CD14-positive monocyte (primary cell): ENCODE measurements around the gene CFAP47. TPM values are rescaled to one million over a fixed set of nuclear protein-coding genes. Genes with fewer than 3 reads are reported as not detected.
A peak's percentile ranks its signal among the peaks of the same experiment; 100 is the strongest.

Experiments
- DNase-seq, 3 donors: peaks; one replicate each; pipeline ENCODE4 v3.0.0-alpha.2; 2011 to 2022
- H2AFZ ChIP-seq: 2 replicates; pipeline ENCODE4 v1.6.0; 2012; ENCODE audit warnings: mild to moderate bottlenecking, low read depth, low read length, inconsistent platforms; ENCODE audit not compliant: insufficient read depth, poor library complexity, severe bottlenecking
- H3K27ac ChIP-seq, 2 donors: 1 replicate in 1 of 2; 2 replicates in 1 of 2; pipeline ENCODE4 v1.5.1; 2012 to 2013; ENCODE audit warnings: low read length in 2 of 2, control low read depth in 1 of 2, inconsistent platforms in 1 of 2, low read depth in 1 of 2, mild to moderate bottlenecking in 1 of 2
- H3K27me3 ChIP-seq, 2 donors: one replicate each; pipeline versions ENCODE4 v1.6.0 to v1.6.1; 2011 to 2013; ENCODE audit warnings: low read length in 2 of 2; ENCODE audit not compliant: control insufficient read depth in 2 of 2, insufficient read depth in 2 of 2
- H3K36me3 ChIP-seq, 2 donors: replicated peaks in 1 of 2; 1 replicate in 1 of 2; 2 replicates in 1 of 2; pipeline versions ENCODE4 v1.5.1 to v1.6.1; 2012 to 2013; ENCODE audit warnings: low read length in 2 of 2, control low read depth in 1 of 2, inconsistent platforms in 1 of 2, mild to moderate bottlenecking in 1 of 2; ENCODE audit not compliant: insufficient read depth in 2 of 2, control insufficient read depth in 1 of 2
- H3K4me1 ChIP-seq, 2 donors: 1 replicate in 1 of 2; 2 replicates in 1 of 2; pipeline versions ENCODE4 v1.5.1 to v1.6.1; 2012 to 2013; ENCODE audit warnings: low read length in 2 of 2, control low read depth in 1 of 2, inconsistent platforms in 1 of 2, mild to moderate bottlenecking in 1 of 2, moderate library complexity in 1 of 2; ENCODE audit not compliant: insufficient read depth in 2 of 2, control insufficient read depth in 1 of 2
- H3K4me2 ChIP-seq: replicated peaks from 2 replicates; pipeline ENCODE3; 2012; ENCODE audit warnings: low read length, moderate library complexity, mild to moderate bottlenecking; ENCODE audit not compliant: poor library complexity, severe bottlenecking; ENCODE audit errors: extremely low read depth
- H3K4me3 ChIP-seq, 3 experiments: fragments of 200-600 bp in 1 of 3; sonication (generic) in 1 of 3; replicated peaks in 1 of 3; 1 replicate in 2 of 3; 2 replicates in 1 of 3; pipeline ENCODE4 v1.5.1; 2011 to 2013; ENCODE audit warnings: low read length in 3 of 3, mild to moderate bottlenecking in 3 of 3, control low read depth in 2 of 3, low read depth in 2 of 3, inconsistent platforms in 1 of 3, moderate library complexity in 1 of 3
- H3K79me2 ChIP-seq: 2 replicates; pipeline ENCODE4 v1.6.0; 2012; ENCODE audit warnings: mild to moderate bottlenecking, control low read depth, inconsistent platforms, low read length, moderate library complexity; ENCODE audit not compliant: insufficient read depth
- H3K9ac ChIP-seq: 2 replicates; pipeline ENCODE4 v1.6.0; 2017; ENCODE audit warnings: low read length, mild to moderate bottlenecking; ENCODE audit not compliant: insufficient read depth, poor library complexity, severe bottlenecking
- H3K9me3 ChIP-seq, 2 donors: replicated peaks in 1 of 2; 1 replicate in 1 of 2; 2 replicates in 1 of 2; pipeline versions ENCODE4 v1.5.1 to v1.6.1; 2012 to 2013; ENCODE audit warnings: low read length in 2 of 2, control low read depth in 1 of 2; ENCODE audit not compliant: control insufficient read depth in 1 of 2, insufficient read depth in 1 of 2
- H4K20me1 ChIP-seq: 2 replicates; pipeline ENCODE4 v1.6.0; 2012; ENCODE audit warnings: mild to moderate bottlenecking, low read length, control low read depth, moderate library complexity; ENCODE audit not compliant: insufficient read depth
- H3K27ac Mint-ChIP-seq, 7 donors: one replicate each; pipeline ENCODE4 v1.8.0; 2020; ENCODE audit warnings: mild to moderate bottlenecking in 7 of 7, mixed read lengths in 7 of 7, moderate library complexity in 6 of 7, inconsistent platforms in 2 of 7
- H3K27me3 Mint-ChIP-seq, 3 donors: one replicate each; pipeline ENCODE4 v1.8.0; 2021 to 2022; ENCODE audit warnings: low read depth in 3 of 3, mild to moderate bottlenecking in 3 of 3, mixed read lengths in 3 of 3, moderate library complexity in 3 of 3, inconsistent platforms in 1 of 3
- H3K36me3 Mint-ChIP-seq, 2 donors: one replicate each; pipeline ENCODE4 v1.8.0; 2020; ENCODE audit warnings: mixed read lengths in 2 of 2, inconsistent platforms in 1 of 2, mild to moderate bottlenecking in 1 of 2
- H3K4me1 Mint-ChIP-seq: one replicate; pipeline ENCODE4 v1.8.0; 2020; ENCODE audit warnings: mild to moderate bottlenecking, mixed read lengths
- H3K4me3 Mint-ChIP-seq, 2 donors: one replicate each; pipeline ENCODE4 v1.8.0; 2020; ENCODE audit warnings: mild to moderate bottlenecking in 2 of 2, mixed read lengths in 2 of 2, moderate library complexity in 1 of 2
- H3K9me3 Mint-ChIP-seq, 7 donors: one replicate each; pipeline ENCODE4 v1.8.0; 2020 to 2022; ENCODE audit warnings: mixed read lengths in 7 of 7, mild to moderate bottlenecking in 6 of 7, moderate library complexity in 6 of 7, inconsistent platforms in 2 of 7
- WGBS: methylation state at CpG from one replicate; pipeline ENCODE4 v1.1.5; 2013; ENCODE audit warnings: missing lambda C conversion rate; ENCODE audit not compliant: insufficient coverage; 5-methylcytosine and 5-hydroxymethylcytosine counted together
- intact Hi-C, 2 donors: fragments of 100-400 bp; cut with micrococcal nuclease; formaldehyde crosslinking; loops; one replicate each; pipeline versions ENCODE4 v1.15.0 to v1.15.1; 2023
- polyA plus RNA-seq, 3 donors: library from polyadenylated mRNA; depleted of rRNA in 1 of 3; unstranded in 2 of 3; stranded (reverse) in 1 of 3; fragments of 300-500 nt in 2 of 3; fragments of >200 nt in 1 of 3; fragmentation: Illumina TruSeq in 2 of 3; gene quantifications; 1 replicate in 2 of 3; 2 replicates in 1 of 3; pipeline ENCODE4 v1.2.3, GENCODE V29; 2012 to 2021
- TF ChIP-seq, protein P1 (sequence below): fragments of 200-600 bp; IDR thresholded peaks from one replicate; pipeline ENCODE4 v1.8.0; 2022; ENCODE audit warnings: antibody characterized with exemption, mild to moderate bottlenecking

Gene CFAP47
- polyA plus RNA-seq, 3 donors, result not detected

- H4K20me1 ChIP-seq, result no peaks in the 10 kb centered on the region
- no peak overlapping the region for H3K27ac ChIP-seq
- TF ChIP-seq, protein P1, sequence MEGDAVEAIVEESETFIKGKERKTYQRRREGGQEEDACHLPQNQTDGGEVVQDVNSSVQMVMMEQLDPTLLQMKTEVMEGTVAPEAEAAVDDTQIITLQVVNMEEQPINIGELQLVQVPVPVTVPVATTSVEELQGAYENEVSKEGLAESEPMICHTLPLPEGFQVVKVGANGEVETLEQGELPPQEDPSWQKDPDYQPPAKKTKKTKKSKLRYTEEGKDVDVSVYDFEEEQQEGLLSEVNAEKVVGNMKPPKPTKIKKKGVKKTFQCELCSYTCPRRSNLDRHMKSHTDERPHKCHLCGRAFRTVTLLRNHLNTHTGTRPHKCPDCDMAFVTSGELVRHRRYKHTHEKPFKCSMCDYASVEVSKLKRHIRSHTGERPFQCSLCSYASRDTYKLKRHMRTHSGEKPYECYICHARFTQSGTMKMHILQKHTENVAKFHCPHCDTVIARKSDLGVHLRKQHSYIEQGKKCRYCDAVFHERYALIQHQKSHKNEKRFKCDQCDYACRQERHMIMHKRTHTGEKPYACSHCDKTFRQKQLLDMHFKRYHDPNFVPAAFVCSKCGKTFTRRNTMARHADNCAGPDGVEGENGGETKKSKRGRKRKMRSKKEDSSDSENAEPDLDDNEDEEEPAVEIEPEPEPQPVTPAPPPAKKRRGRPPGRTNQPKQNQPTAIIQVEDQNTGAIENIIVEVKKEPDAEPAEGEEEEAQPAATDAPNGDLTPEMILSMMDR, result no peak
- no peaks in the 10 kb centered on the region for H3K27me3 ChIP-seq
- H3K9ac ChIP-seq, result no peak overlapping the region
- no peak overlapping the region for H3K4me2 ChIP-seq
- no peak for DNase-seq
- Mint-ChIP-seq H3K4me3 (no peak overlapping the region), H3K9me3 (peaks cover 0 to 2% (median 0%) of the 10 kb centered on the region in 7 donors), H3K4me1 (no peaks in the 10 kb centered on the region), H3K27ac (no peak overlapping the region), H3K27me3 (no peaks in the 10 kb centered on the region), H3K36me3 (no peaks in the 10 kb centered on the region)
- intact Hi-C loops, result no loop called here
- peaks cover 1 to 7% of the 10 kb centered on the region in 2 donors for H3K9me3 ChIP-seq
- H3K79me2 ChIP-seq, result no peaks in the 10 kb centered on the region
- 71% methylated on average over 1 of the region's 1 CpG for WGBS
- no peak overlapping the region for H3K4me3 ChIP-seq
- H3K4me1 ChIP-seq, result no peaks in the 10 kb centered on the region
- H2AFZ ChIP-seq, result no peak overlapping the region
- no peaks in the 10 kb centered on the region for H3K36me3 ChIP-seq
Measured at GRCh38 chrX:36241397-36241796, 321.9 kb downstream of the CFAP47 start.

DNA sequence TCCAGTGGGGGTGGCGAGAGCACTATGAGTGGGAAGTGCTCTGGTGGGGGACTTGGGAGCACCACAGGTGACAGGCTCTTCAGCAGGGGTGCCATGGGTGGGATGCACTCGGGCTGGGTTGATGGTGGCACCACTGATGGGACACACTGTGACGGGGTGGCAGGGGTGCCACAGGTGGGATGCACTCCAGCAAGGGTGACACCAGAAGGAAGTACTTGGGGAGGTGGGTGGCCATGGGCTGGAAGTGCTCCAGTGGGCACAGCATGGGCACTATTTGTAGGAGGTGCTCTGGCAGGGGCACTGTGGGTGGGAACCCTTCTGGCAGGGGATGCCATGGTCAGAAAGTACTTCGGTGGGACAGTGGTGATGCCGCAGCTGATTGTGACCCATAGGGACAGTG, 346.6 kb downstream of the CFAP47 start:
- Mint-ChIP-seq H3K27ac (peak overlapping the region in 1 of 7 donors; percentile 6), H3K4me1 (no peaks in the 10 kb centered on the region), H3K27me3 (peaks cover 0 to 4% (median 0%) of the 10 kb centered on the region in 3 donors), H3K9me3 (peaks cover 0 to 14% (median 4%) of the 10 kb centered on the region in 7 donors), H3K36me3 (no peaks in the 10 kb centered on the region), H3K4me3 (no peak overlapping the region)
- Histone ChIP-seq H3K9me3 (peaks cover 0 to 5% of the 10 kb centered on the region in 2 donors), H3K27me3 (no peaks in the 10 kb centered on the region), H4K20me1 (no peaks in the 10 kb centered on the region), H3K4me2 (no peak overlapping the region), H3K9ac (no peak overlapping the region), H3K4me1 (no peaks in the 10 kb centered on the region), H3K27ac (no peak overlapping the region), H3K4me3 (no peak overlapping the region), H3K36me3 (no peaks in the 10 kb centered on the region), H2AFZ (no peak overlapping the region), H3K79me2 (no peaks in the 10 kb centered on the region)
- 100% methylated on average over 1 of the region's 5 CpGs for WGBS
- DNase-seq, result no peak
- intact Hi-C loops, result no loop called here
- TF ChIP-seq, protein P1, result no peak
